Endothelial cell of umbilical vein (primary cell): Measurements from ENCODE around the gene UBD.

Experiments used
- MYC ChIP-seq: IDR thresholded peaks from one replicate; pipeline ENCODE4 v1.6.1; 2011; ENCODE audit warnings: mild to moderate bottlenecking, low read depth, low read length
- POLR2AphosphoS5 ChIP-seq: IDR thresholded peaks from 2 replicates; pipeline ENCODE4 v1.6.1; 2012; ENCODE audit warnings: low read depth, mild to moderate bottlenecking, control low read depth, low read length, moderate library complexity; ENCODE audit not compliant: insufficient read depth

DNA sequence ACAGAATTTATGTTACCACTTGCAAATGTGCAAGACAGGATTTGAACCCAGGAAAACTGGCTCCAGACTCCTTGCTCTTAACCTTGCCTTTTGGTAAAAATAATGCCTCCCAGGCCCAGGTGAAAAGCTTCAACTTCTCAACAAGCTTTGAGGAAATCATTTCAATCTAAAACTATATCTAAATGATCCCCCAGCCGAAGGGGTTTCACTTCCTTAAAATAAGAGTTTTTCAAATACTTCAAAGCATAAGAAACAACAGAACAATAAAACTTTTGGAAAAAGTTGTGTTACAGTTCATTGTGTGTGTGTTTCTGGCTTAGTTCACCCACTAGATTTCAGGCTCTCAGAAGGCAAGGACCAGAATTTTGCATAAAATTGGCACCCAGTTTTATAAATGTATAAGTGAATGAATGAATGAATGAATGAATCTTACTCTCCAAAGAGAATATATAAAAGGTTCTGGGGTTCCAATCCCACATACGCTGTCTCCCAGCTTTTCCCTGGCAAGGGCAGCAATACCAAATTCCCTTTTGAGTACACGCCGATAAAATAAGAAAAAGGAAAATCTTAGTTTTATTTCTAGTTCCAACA, 30.8 kb upstream of the UBD start:
- TF ChIP-seq MYC (no peak), POLR2AphosphoS5 (no peak)
